Hepatic stellate cell (primary cell): ENCODE results near the gene SNAP47.

Experiments used
- DNase-seq: peaks from one replicate; pipeline ENCODE4 v3.0.0; 2011; ENCODE audit warnings: low spot score

The SNAP47 gene

DNA sequence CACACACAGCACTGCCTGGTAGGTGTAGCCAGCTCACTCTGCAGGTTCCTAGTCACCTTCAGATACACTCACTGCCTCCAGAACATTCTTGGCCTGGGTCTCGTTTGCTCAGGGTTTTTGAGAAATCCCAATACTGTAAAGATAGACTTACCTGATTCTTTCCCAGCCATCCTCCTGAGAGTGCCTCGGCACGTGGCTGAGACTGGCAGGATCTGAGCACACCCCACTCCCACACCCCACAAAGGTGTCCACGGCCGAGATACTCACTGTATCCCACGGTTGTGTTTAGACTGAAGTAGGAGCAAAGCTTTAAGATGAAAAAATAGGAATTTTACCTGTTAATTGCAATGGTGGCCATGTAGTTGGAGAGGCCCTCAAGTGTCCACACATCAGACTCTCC is 33.4 kb downstream of the SNAP47 start:
- DNase-seq, result no peak

DNA sequence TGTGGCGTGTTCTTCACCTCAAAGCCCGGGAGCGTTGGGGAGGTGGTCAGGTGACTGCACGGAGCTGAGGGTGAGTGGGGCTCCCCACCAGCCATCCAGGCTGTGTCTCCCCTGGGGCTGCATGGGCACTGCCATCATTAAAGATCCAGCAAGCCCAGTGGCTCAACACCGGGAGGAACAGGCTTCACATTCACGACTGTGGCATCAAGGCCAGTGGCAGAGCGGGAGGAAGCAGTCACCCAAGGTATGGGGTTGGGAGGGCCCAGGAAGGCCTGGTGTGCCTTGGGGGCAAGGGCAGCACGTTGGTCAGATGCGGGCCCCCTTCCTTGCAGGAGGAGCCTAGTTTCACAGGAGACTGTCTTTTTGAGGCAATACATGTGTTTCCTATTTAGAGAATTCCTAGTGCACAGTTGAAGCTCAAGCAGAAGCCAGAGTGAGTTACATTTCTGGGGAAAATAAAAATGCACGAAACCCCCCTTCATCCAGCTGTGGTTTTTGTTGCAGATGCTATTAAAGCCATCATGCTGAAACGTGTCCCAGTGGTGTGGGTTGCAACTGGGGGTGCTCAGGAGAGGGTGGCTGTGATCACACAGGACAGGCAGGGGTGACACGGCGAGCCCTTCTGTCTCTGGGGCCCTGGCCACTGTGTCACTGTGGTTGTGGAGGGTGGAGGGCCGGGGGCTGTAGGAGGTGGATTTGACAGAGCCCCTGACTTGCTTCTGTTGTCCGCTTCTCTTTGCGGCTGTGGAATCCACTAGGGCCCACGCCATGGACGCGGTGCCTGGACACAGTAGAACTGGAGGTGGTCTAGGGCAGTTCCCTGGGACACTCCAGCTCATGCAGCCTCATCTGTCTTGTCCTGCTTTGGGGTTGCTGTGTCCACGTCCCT is 34.1 kb downstream of the SNAP47 start:
- no peak for DNase-seq

GRCh38 chr1:227769936-227770494 is 34.8 kb downstream of the SNAP47 start:
- no peak for DNase-seq

GRCh38 chr1:227770812-227771211 is 35.6 kb downstream of the SNAP47 start:
- no peak for DNase-seq

- DNase-seq, result no peak
These were observed 36.1 kb downstream of the SNAP47 start for GRCh38 chr1:227771326-227771725.

- no peak for DNase-seq
These were observed 36.5 kb downstream of the SNAP47 start for GRCh38 chr1:227771771-227772170.

GRCh38 chr1:227773558-227773957 is 38.3 kb downstream of the SNAP47 start:
- no peak for DNase-seq

GRCh38 chr1:227774051-227774731 is 39.0 kb downstream of the SNAP47 start:
- DNase-seq, result no peak

GRCh38 chr1:227774821-227775661 is 39.8 kb downstream of the SNAP47 start:
- no peak for DNase-seq

DNA sequence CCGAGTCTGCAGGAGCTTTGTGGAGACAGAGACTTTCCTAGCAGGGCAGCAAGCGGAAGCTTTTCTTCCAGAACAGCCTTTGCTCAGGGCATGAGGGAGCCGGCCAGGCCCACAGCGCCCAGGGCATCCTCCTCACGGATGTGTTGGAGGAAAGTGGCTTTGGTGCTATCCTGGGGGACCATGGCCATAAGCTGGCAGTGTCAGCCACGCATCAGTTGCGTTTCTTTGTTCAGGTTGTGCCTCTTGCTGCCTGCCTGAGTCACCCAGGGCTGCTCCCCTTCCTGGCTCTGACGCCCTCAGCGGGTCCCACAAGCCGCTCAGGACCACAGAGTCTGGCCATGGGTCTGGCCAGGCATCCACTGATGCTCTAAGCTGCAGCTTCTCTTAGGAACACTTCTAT is 40.6 kb downstream of the SNAP47 start:
- DNase-seq, result no peak

DNA sequence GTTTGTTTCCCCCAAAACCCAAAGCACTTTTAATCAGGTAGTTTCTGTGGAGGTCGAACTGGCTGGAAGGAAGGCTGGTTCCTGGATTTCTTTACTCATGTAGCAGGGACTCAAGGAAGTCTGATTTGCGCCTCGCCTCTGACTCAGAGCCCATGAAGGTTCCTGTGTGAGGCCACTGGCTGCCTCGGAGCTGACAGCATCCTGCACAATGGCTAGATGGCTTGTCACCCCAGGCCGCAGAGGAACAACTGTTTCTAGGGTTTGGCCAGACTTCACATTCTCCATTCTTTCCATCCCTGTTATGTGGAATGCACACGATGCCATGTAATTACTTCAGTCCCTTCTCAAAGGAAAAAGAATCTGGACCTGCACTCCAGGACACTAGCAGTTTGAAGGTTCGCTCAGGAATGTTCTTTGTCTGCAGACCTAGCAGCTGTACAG is 41.1 kb downstream of the SNAP47 start:
- peak; percentile 55 for DNase-seq

GRCh38 chr1:227777156-227777555 is 41.9 kb downstream of the SNAP47 start:
- no peak for DNase-seq

DNA sequence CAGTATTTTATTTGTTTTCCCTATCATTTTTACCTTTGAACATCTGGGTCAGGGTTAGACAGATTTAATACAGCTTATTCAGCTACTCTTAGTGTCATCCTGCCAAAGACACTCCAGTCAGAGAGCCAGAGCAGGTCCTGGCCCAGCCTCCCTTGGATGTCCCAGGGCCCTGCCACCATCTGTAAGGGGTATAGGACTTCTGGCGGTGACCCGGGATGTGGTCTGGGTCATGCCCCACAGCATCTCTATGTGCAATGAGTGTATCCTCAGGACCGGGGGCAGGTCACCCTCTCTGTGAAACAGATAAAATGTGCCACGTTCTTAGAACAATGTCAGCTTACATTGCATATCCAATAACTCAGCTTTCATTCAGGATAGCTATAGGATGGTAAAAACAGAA is 42.4 kb downstream of the SNAP47 start:
- no peak for DNase-seq

GRCh38 chr1:227778401-227778947 is 43.2 kb downstream of the SNAP47 start:
- DNase-seq, result no peak

DNA sequence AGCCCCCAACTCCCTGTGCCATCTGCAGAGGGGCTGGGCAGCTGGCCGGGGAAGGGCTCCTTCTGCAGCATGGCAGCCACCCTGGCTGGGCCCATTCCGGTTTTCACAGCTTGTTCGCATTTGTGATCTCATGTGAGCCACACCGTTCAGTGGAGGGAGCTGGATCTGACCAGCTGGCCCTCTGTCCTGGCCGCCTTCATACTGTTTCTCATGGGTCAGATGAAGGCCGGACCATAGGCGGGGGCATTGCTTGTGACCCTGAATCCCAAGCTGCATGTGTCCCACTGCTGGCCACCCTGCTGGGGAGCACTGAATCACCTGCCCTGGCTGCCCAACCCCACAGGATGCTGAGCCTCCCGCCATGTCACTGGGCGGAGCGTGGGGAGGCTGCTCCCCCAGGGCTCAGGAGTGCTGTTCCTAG is 43.8 kb downstream of the SNAP47 start:
- no peak for DNase-seq

- DNase-seq, result no peak
These were observed 44.5 kb downstream of the SNAP47 start for GRCh38 chr1:227779685-227780084.

- no peak for DNase-seq
These were observed 45.1 kb downstream of the SNAP47 start for GRCh38 chr1:227780101-227781044.

DNA sequence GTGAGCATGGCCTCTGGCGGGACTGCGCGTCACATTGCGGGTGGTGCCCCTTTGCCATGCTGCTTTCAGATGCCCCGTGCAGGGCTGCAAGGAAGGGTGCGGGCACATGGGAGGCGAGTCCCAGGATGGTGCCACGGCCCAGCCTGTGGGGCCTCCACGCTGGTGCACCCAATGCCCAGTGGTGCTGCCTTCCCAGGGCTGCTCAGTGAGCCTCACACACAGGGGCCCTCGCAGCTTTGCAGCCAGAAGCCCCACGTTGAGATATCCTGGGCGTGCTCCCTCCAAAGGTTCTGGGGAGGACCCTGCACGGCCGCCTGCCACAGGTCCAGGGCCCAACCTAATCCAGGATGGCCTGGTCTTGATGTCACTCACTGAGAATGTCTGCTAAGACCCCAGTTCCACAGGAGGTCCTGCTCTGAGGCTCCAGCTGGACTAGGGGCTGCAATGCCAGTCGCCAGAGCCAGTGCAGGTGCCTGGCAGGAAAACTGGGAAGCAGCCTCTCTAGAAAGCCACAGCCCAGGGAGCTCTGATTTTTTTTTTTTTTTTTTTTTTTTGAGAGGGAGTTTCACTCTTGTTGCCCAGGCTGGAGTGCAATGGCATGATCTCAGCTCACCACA is 46.2 kb downstream of the SNAP47 start:
- no peak for DNase-seq

DNA sequence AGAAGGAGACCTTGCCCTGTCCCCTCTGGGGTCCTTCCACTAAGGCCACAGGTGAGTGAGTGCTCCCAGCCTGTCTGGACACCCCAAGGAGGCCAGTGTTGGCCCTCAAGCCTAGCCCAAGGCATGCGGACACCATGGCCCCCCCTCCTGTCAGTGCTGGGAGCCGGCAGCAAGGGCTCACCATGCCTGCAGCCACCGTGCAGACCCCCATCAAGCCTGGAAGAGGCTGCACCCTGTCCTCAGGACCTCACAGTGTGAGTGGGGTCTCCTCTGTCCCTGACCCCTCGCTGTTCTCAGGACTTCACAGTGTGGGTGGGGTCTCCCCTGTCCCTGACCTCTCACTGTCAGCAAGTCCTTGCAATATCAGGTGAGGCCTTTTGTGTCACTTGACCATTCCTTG is 47.0 kb downstream of the SNAP47 start:
- DNase-seq, result no peak

GRCh38 chr1:227785094-227785804 is 50.0 kb downstream of the SNAP47 start:
- no peak for DNase-seq
